Measurements from ENCODE around the gene CSTF3. TPM values are rescaled to one million over a fixed set of nuclear protein-coding genes. Genes with fewer than 3 reads are reported as not detected.

CSTF3 gene
- total RNA-seq (2011; cell fraction: chromatin; rRNA removed; ENCODE audit: low replicate concordance) = 54.9 and 143 TPM in 2 replicates
- total RNA-seq (2011; cell fraction: nucleolus; rRNA removed) = 31.2 and 37.0 TPM in 2 replicates
- 72.7 and 85.7 TPM in 2 replicates for total RNA-seq (2011; cell fraction: nucleoplasm; rRNA removed)
- total RNA-seq (2014; rRNA removed) (33.6 and 37.0 TPM in 2 replicates), total RNA-seq (2014; rRNA removed; fragmentation: Illumina TruSeq; extraction: Trizol) (53.7 and 66.3 TPM in 2 replicates), total RNA-seq (2015; rRNA removed; fragmentation: Illumina TruSeq; extraction: Trizol) (46.1 and 47.7 TPM in 2 replicates), total RNA-seq (2021) (47.8 and 60.7 TPM in 2 replicates), polyA plus RNA-seq (2011; rRNA removed) (61.7 and 63.8 TPM in 2 replicates), polyA plus RNA-seq (2014; fragmentation: Illumina TruSeq; extraction: Trizol) (55.6 and 61.0 TPM in 2 replicates), polyA plus RNA-seq (2014; fragmentation: Nextera tagmentation; extraction: Ambion mirVana) (10 to 100 TPM; 71.1 to 83.3 TPM), polyA plus RNA-seq (2014; rRNA removed) (101 and 111 TPM in 2 replicates), polyA minus RNA-seq (2011; rRNA and poly(A)+ RNA removed) (57.6 and 60.5 TPM in 2 replicates), Bru-seq, nascent RNA (percentile 90 among the genes with signal in this experiment), BruChase-seq, experiment 1, labeled RNA remaining after a 2-hour chase (percentile 92 among the genes with signal in this experiment), BruChase-seq, experiment 2, labeled RNA remaining after a 6-hour chase (percentile 91 among the genes with signal in this experiment)
- polyA plus RNA-seq (2011; cell fraction: cytosol; rRNA removed) = 9.8 and 29.4 TPM in 2 replicates
- polyA plus RNA-seq (2011; cell fraction: nucleus; rRNA removed) = 102 and 157 TPM in 2 replicates
- 47.3 and 108 TPM in 2 replicates for polyA plus RNA-seq (2012)
- polyA minus RNA-seq (2011; cell fraction: cytosol; rRNA and poly(A)+ RNA removed) = 9.4 and 11.6 TPM in 2 replicates
- polyA minus RNA-seq (2011; cell fraction: nucleus; rRNA and poly(A)+ RNA removed) = 90.7 and 164 TPM in 2 replicates
- long read RNA-seq, experiment 1, transcript CSTF3-203 (3 exons, 1,132 nt) = minor isoform, 15 of 100 reads
- long read RNA-seq, experiment 1, transcript CSTF3-201 (21 exons, 2,797 nt) = major isoform, 44 of 100 reads
- long read RNA-seq, experiment 1, partial matches to known transcripts = 26 of 100 reads
- long read RNA-seq, experiment 1, other reads (novel, unspliced or antisense) = 13 of 100 reads
- long read RNA-seq, experiment 2, transcript CSTF3-203 (3 exons, 1,132 nt) = major isoform, 19 of 43 reads
- long read RNA-seq, experiment 2, transcript CSTF3-201 (21 exons, 2,797 nt) = minor isoform, 7 of 43 reads
- long read RNA-seq, experiment 2, partial matches to known transcripts = 5 of 43 reads
- long read RNA-seq, experiment 2, other reads (novel, unspliced or antisense) = 12 of 43 reads
- long read RNA-seq, experiment 3, transcript CSTF3-201 (21 exons, 2,797 nt) = minor isoform, 7 of 37 reads
- long read RNA-seq, experiment 3, transcript CSTF3-203 (3 exons, 1,132 nt) = major isoform, 27 of 37 reads
- long read RNA-seq, experiment 3, partial matches to known transcripts = 1 of 37 reads
- long read RNA-seq, experiment 3, other reads (novel, unspliced or antisense) = 2 of 37 reads

DNA sequence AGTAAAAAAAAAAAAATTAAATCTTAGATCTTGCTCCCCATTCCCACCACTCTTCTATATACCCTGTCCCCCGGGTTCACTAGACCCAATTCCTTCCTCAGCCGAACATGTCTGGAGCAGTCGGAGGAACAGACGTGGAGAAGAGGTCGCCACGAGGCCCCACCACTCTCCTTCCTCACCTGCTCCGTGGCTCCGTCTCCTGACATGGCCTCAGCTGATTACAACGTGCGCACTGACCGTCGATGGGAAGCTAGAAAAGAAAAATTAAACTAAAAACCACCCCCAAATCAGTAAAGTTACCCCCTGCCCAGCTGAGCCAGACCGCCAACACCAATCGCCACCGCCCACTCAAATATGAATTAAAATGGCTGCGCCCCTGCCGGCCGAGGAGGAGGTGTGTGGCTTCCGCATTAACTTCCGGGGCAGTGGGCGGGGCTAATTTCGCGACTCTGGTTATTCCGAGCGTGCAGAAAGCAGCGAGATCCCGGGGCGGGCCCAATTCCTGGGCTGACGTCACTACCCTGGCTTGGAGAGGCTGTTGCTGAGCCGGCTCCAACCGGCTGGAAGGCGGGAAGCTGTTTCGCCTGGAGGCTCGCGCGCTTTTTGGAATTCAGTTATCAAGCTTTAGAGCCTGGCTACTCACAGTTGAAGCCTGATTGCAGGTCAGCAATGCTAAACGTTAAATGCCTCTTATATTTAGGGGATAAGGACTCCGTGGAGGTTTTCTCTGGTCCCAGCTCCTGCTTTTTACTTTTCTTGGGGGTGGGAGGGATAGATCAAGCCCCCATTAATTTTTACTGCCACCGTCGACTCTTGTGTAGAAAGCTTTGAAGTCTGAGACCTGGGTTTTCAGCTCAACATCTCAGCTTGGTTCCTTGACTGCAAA is at the start of gene CSTF3:
Gene CSTF3, minus strand, starts transcription at position 361 of the 886 bp plus-strand sequence. Its CDS starts 155 bp downstream, at position 206.
- in situ Hi-C loops (cut with MboI) = no loop called here
- DNase-seq (ENCODE audit: extremely low read depth in 1 of 4, low spot score in 3 of 4) (peak; percentile 95 to 100 (median 95)), ATAC-seq (peak; percentile 91), FAIRE-seq (peak; percentile 91)
- Histone ChIP-seq H2AFZ (ENCODE audit: low read depth, low read length) (peak within 1 kb of the TSS; percentile 89), H3K9me3 (replicated peaks; ENCODE audit: control insufficient read depth, insufficient read depth, low read depth, low read length) (peaks cover 4% of the 10 kb centered on the region; the same call in 1 of the 2 replicates), H3K4me2 (ENCODE audit: insufficient read depth, low read length) (peak within 1 kb of the TSS; percentile 92), H3K4me3 (peak within 1 kb of the TSS; percentile 73), H3K79me2 (ENCODE audit: control insufficient read depth, insufficient read depth, low read length) (peaks cover 57% of the 10 kb centered on the region), H3K9me1 (ENCODE audit: control insufficient read depth, insufficient read depth, low read length) (no peaks in the 10 kb centered on the region), H3K27me3 (ENCODE audit: control insufficient read depth in 2 of 2, insufficient read depth in 2 of 2, low read length in 2 of 2) (no peaks in the 10 kb centered on the region), H4K20me1 (replicated peaks; ENCODE audit: control insufficient read depth, insufficient read depth, low read length) (peaks cover 21% of the 10 kb centered on the region), H3K27ac (ENCODE audit: extremely low read depth, low read depth, low read length) (peak within 1 kb of the TSS; percentile 96), H3K4me1 (replicated peaks in 1 of 2; ENCODE audit: control insufficient read depth in 2 of 2, insufficient read depth in 2 of 2, low read length in 2 of 2) (peaks cover 15 to 18% of the 10 kb centered on the region in 2 experiments), H3K9ac (ENCODE audit: insufficient read depth in 1 of 2, low read depth in 2 of 2, low read length in 2 of 2) (peak within 1 kb of the TSS; percentile 97 to 99), H3K36me3 (ENCODE audit: control insufficient read depth, insufficient read depth, low read length) (peaks cover 22% of the 10 kb centered on the region)
- ChIA-PET CTCF (ENCODE audit: low intra/inter-chr PET ratio) (no interaction called here), POLR2A (interaction anchor here (0.7 to 2.3 kb wide), 18 partner anchors 9 to 775 kb away, joined by 3 to 10 read pairs (median 3); partner anchors contain the start of gene DEPDC7)
- intact Hi-C loops (cut with micrococcal nuclease) = loop anchor here (2.0 kb wide), 2 partner anchors 97 to 575 kb away; partner anchors contain the start of gene CD59
- no TSS peak for BruUV-seq (replicated peaks)
- under 1% methylated on average over 40 of the region's 40 CpGs for WGBS (ENCODE audit: insufficient coverage, low coverage, missing lambda C conversion rate)
- peak; percentile 78 for TF ChIP-seq GTF2E2 (tag; IDR thresholded peaks at IDR 0.05)
- no peak for TF ChIP-seq FOXJ2 (tag; IDR thresholded peaks at IDR 0.05)
- no peak for TF ChIP-seq TAL1 (IDR thresholded peaks at IDR 0.05)
- peak; percentile 100 for TF ChIP-seq ATF7 (IDR thresholded peaks at IDR 0.05)
- no peak; the same call in 1 of the 2 replicates for TF ChIP-seq BRD4 (IDR thresholded peaks at IDR 0.05)
- peak; percentile 78 for TF ChIP-seq ZKSCAN8 (CRISPR knock-in tag; IDR thresholded peaks at IDR 0.05)
- TF ChIP-seq BMI1 (IDR thresholded peaks at IDR 0.05; ENCODE audit: low read length) = no peak
- TF ChIP-seq MTF1 (CRISPR knock-in tag; IDR thresholded peaks at IDR 0.05; ENCODE audit: borderline replicate concordance) = no peak
- no peak for TF ChIP-seq HOXB6 (CRISPR knock-in tag; IDR thresholded peaks at IDR 0.05; ENCODE audit: borderline replicate concordance)
- peak; percentile 37; the same call in 1 of the 2 replicates for TF ChIP-seq TCF3 (CRISPR knock-in tag; IDR thresholded peaks at IDR 0.05)
- 0 out of 2 replicates have a peak, but pooled peaks have one; percentile 8 for TF ChIP-seq ZNF668 (CRISPR knock-in tag; IDR thresholded peaks at IDR 0.05)
